Osteoblast (primary cell): ENCODE measurements around the gene OSBPL5. TPM values are rescaled to one million over a fixed set of nuclear protein-coding genes. Genes with fewer than 3 reads are reported as not detected.
A peak's percentile ranks its signal among the peaks of the same experiment; 100 is the strongest.

Source experiments
- DNase-seq: peaks from one replicate; pipeline ENCODE4 v3.0.0; 2011; ENCODE audit warnings: low spot score, mixed read lengths; ENCODE audit not compliant: insufficient read length; ENCODE audit errors: missing footprints
- H2AFZ ChIP-seq: 2 replicates; pipeline ENCODE4 v1.6.0; 2011; ENCODE audit warnings: mild to moderate bottlenecking, low read length
- H3K27ac ChIP-seq: 2 replicates; pipeline ENCODE4 v1.5.1; 2011; ENCODE audit warnings: mild to moderate bottlenecking, low read depth, low read length, moderate library complexity
- H3K27me3 ChIP-seq: 2 replicates; pipeline ENCODE4 v1.6.0; 2012; ENCODE audit warnings: mild to moderate bottlenecking, control low read depth, inconsistent platforms, low read length, moderate library complexity; ENCODE audit not compliant: insufficient read depth
- H3K36me3 ChIP-seq: 2 replicates; pipeline ENCODE4 v1.5.1; 2011; ENCODE audit warnings: mild to moderate bottlenecking, low read length, control low read depth, moderate library complexity; ENCODE audit not compliant: insufficient read depth
- H3K4me1 ChIP-seq: 2 replicates; pipeline ENCODE4 v1.5.1; 2011; ENCODE audit warnings: mild to moderate bottlenecking, low read length, control low read depth, moderate library complexity; ENCODE audit not compliant: insufficient read depth
- H3K4me2 ChIP-seq: 2 replicates; pipeline ENCODE4 v1.6.0; 2011; ENCODE audit warnings: mild to moderate bottlenecking, low read length; ENCODE audit not compliant: insufficient read depth
- H3K4me3 ChIP-seq: fragments of 200-600 bp; sonication (generic); 3 replicates; pipeline ENCODE4 v1.5.1; 2012; ENCODE audit warnings: mild to moderate bottlenecking, low read length, inconsistent platforms; ENCODE audit not compliant: insufficient read depth
- H3K79me2 ChIP-seq: 2 replicates; pipeline ENCODE4 v1.6.0; 2012; ENCODE audit warnings: mild to moderate bottlenecking, low read length, control low read depth, inconsistent platforms; ENCODE audit not compliant: insufficient read depth
- H3K9me3 ChIP-seq: 2 replicates; pipeline ENCODE4 v1.5.1; 2011; ENCODE audit warnings: low read depth, low read length, control low read depth
- H4K20me1 ChIP-seq: 2 replicates; pipeline ENCODE4 v1.6.0; 2012; ENCODE audit warnings: mild to moderate bottlenecking, low read length, control low read depth; ENCODE audit not compliant: insufficient read depth
- CTCF ChIP-seq: IDR thresholded peaks from 2 replicates; pipeline ENCODE4 v1.5.1; 2011; ENCODE audit warnings: mild to moderate bottlenecking, low read depth, low read length, moderate library complexity; ENCODE audit errors: extremely low read depth
- total RNA-seq: library from RNA; depleted of rRNA; stranded (reverse); fragments of >200 nt; gene quantifications from 2 replicates; pipeline ENCODE4 v1.2.3, GENCODE V29; 2012

OSBPL5 gene
- total RNA-seq, 1 donor = 49.9 TPM

GRCh38 chr11:3089236-3090061 lies 75.7 kb downstream of the OSBPL5 start:
- peak; percentile 53 for DNase-seq
- Histone ChIP-seq H4K20me1 (peaks cover 5% of the 10 kb centered on the region), H3K27me3 (no peaks in the 10 kb centered on the region), H3K27ac (no peak overlapping the region), H3K4me1 (no peaks in the 10 kb centered on the region), H3K79me2 (no peaks in the 10 kb centered on the region), H3K4me2 (no peak overlapping the region), H2AFZ (no peak overlapping the region), H3K4me3 (no peak overlapping the region), H3K36me3 (peaks cover 21% of the 10 kb centered on the region), H3K9me3 (no peaks in the 10 kb centered on the region)
- no peak for TF ChIP-seq CTCF

GRCh38 chr11:3088806-3089205 lies 76.3 kb downstream of the OSBPL5 start:
- Histone ChIP-seq H3K27ac (no peak overlapping the region), H3K4me2 (no peak overlapping the region), H4K20me1 (peaks cover 5% of the 10 kb centered on the region), H3K36me3 (peaks cover 16% of the 10 kb centered on the region), H2AFZ (no peak overlapping the region), H3K27me3 (no peaks in the 10 kb centered on the region), H3K4me3 (no peak overlapping the region), H3K9me3 (no peaks in the 10 kb centered on the region), H3K4me1 (no peaks in the 10 kb centered on the region), H3K79me2 (no peaks in the 10 kb centered on the region)
- TF ChIP-seq CTCF = no peak
- DNase-seq = no peak

- peak; percentile 83 for DNase-seq
- peaks cover 5% of the 10 kb centered on the region for H4K20me1 ChIP-seq
- H3K36me3 ChIP-seq = peaks cover 9% of the 10 kb centered on the region
- H3K27me3 ChIP-seq = no peaks in the 10 kb centered on the region
- no peak overlapping the region for H3K4me2 ChIP-seq
- H3K9me3 ChIP-seq = no peaks in the 10 kb centered on the region
- no peak overlapping the region for H3K4me3 ChIP-seq
- TF ChIP-seq CTCF = no peak
- H3K79me2 ChIP-seq = no peaks in the 10 kb centered on the region
- no peak overlapping the region for H2AFZ ChIP-seq
- no peak overlapping the region for H3K27ac ChIP-seq
- no peaks in the 10 kb centered on the region for H3K4me1 ChIP-seq
These were observed 77.0 kb downstream of the OSBPL5 start for GRCh38 chr11:3087821-3088800.

GRCh38 chr11:3087373-3087772 lies 77.7 kb downstream of the OSBPL5 start:
- Histone ChIP-seq H2AFZ (no peak overlapping the region), H3K9me3 (no peaks in the 10 kb centered on the region), H3K79me2 (no peaks in the 10 kb centered on the region), H3K4me1 (no peaks in the 10 kb centered on the region), H3K4me2 (no peak overlapping the region), H4K20me1 (peaks cover 5% of the 10 kb centered on the region), H3K27me3 (no peaks in the 10 kb centered on the region), H3K4me3 (no peak overlapping the region), H3K36me3 (peaks cover 6% of the 10 kb centered on the region), H3K27ac (no peak overlapping the region)
- no peak for DNase-seq
- no peak for TF ChIP-seq CTCF
